Stimulated activated CD8-positive, alpha-beta memory T cell treated with anti-CD3 and anti-CD28 coated beads, Interleukin-12 subunit alpha, Interleukin-12 subunit beta, amount 100 ng/mL, for 24 hours (primary cell): ENCODE data around the gene CDC20B.
A peak's percentile ranks its signal among the peaks of the same experiment; 100 is the strongest.

ENCODE experiments used
- DNase-seq: peaks from one replicate; pipeline ENCODE4 v3.0.0-alpha.2; 2020; ENCODE audit errors: extremely low read depth

Gene CDC20B

GRCh38 chr5:55172937-55173686 is at the start of gene CDC20B:
Gene CDC20B, minus strand, starts transcription at chr5:55173177. Its CDS starts 177 bp downstream, at chr5:55173000.
- DNase-seq = peak; percentile 59

- no peak for DNase-seq
Measured at GRCh38 chr5:55222092-55222984, 49.4 kb upstream of the CDC20B start.

DNA sequence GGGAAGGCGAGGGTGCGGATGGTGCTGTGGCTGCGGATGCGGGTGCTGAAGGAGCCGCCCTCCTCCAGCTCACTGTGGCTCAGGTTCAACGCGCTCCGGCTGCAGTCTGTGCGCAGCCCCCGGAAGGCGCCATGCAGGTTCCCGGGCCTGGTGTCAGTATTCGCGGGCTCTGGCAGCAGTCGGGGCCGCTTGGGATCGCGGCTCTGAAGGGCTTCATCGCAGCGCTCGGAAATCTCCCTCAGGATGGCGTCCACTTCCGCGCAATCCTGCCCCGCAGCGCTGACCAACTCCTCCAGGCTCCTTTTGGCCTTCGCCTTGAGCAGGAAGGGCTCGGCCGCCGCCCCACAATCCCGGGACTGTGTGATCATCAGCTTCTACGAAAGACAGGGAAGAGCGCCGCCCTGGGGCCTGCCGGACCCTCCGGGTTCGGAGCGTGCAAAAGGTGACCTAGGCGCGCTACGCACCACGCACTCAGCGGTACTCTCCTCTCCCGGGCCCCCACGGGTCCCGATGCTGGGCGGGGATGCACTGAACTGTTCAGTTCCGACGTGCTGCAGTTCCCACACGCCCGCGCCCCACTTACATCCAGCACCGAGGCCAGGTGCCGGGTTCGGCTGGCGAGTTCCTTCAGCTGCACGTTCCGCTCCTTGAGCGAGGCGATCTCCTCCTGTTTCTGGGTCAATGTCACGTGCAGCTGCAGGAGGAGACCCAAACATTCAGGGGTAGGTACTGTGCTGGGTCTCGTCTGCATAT is 47.6 kb upstream of the CDC20B start:
- DNase-seq = no peak

DNA sequence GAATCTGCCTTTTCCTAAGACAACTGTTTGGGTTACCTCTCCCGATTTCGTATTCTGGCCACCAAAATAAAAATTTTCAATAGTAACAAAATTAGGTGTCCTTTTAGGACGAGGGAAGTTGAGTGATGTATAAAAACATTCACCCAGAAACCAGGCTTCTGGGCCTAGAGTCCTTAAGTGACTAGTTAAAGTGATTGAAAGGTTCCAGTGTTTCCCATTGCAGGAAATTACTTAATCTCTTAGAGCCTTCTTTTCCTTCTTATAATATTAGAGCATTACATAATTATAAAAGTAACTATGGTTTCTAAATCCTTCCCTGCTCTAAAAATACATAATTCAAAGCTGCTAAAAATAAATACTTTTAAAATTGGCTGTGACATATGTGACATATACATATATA is 46.8 kb upstream of the CDC20B start:
- DNase-seq = no peak

- no peak for DNase-seq
Measured at GRCh38 chr5:55218967-55219366, 46.0 kb upstream of the CDC20B start.

GRCh38 chr5:55211184-55211874 is 38.4 kb upstream of the CDC20B start:
- no peak for DNase-seq

DNA sequence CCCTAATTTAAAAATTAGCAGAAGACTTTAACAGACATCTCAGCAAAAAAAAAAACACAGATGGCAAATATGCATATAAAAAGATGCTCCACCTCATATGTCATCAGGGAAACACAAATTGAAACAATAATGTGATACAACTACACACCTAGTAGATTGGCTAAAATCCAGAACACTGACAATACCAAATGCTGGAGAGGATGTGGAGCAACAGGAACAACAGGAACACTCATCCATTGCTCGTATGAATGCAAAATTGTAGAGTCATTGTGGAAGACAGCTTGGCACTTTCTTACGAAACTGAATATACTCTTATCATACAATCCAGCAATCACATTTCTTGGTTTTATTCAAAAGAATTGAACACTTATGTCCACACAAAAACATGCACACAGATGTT is 32.0 kb upstream of the CDC20B start:
- DNase-seq = no peak

GRCh38 chr5:55191165-55191564 is 18.2 kb upstream of the CDC20B start:
- DNase-seq = no peak

- no peak for DNase-seq
Measured at GRCh38 chr5:55188656-55189540, 15.9 kb upstream of the CDC20B start.

DNA sequence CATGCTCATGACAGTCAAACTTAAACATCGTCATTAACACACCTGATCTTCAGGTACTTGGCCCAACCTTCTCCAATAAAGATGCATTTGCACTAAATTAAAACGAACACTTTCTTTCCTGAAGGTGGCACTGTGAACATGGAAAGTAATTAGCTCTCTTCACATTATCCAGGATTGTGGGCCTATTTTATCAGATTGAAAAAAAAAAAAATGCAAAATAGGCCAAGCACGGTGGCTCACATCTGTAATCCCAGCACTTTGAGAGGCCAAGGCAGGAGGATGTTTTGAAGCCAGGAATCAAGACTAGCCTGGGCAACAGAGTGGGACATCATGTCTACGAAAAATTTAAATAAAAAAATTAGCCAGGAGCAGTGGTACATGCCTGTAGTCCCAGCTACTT is 14.4 kb upstream of the CDC20B start:
- DNase-seq = no peak

DNA sequence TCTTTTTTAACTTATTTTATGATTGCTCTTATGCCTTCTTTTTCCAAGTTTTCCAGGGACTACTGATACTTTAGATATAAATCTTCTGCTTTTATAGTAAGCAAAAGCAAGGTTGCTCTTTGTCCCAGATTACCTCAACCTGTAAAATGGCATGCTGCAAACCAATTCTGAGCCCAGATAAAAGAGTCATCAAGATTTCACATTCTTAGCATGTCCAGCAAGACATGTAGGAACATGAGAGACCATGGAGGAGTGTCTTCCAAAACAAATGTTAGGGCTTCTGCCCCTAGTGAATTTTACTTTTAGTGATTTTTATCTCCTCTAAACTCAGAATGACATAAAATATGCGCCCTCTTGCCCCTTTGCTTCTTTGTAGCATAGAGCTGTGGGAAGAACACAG is 7.0 kb upstream of the CDC20B start:
- DNase-seq = no peak

DNA sequence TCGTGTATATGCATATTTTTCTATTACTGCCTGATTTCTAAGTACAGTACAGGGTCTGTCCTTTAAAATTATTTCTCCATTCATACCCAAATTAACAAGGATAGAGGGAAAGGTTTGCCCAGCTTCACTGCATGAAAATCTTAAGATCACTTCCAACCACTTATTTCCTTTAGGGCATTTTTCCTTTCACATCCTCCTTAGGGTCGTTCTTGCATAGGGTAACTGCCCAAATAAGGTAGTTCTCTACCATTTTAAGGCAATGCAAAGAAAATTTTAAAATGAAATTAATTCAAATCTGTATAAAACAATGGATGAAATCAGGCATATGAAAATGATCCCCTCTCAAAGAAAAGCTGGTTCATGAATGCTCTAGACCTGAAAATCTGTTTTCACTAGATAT is 4.1 kb upstream of the CDC20B start:
- DNase-seq = no peak

DNA sequence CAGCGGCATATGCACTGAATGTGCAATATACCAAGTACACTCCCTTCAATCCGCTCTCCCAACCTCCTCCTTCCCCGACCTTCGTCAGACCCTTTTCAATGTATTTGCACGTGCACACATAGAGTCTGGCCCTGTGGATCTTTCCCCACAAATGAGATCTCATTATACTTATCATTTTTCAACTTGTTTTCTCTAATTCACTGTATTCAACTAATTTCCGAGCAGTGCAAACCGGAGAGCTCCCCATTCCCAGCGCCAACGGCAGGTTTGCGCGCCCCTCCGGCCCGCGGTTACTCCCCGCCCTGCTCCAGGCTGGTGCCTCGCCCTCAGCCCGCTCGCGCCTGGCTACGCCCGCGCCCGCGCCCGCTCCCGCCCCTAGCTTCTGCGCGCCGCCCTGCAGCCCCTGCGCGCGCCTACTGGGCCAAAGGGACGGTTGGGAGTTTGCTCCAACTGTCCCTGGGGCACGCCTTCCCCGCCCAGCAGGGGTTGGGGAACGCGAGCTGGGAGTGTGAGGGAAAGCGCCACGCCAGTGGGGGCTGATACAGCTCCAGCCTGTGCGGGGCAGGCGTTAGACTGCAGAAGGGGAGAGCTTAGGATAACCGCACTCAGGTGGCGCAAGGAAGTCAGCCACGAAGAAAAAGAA is 3.3 kb upstream of the CDC20B start:
- no peak for DNase-seq

DNA sequence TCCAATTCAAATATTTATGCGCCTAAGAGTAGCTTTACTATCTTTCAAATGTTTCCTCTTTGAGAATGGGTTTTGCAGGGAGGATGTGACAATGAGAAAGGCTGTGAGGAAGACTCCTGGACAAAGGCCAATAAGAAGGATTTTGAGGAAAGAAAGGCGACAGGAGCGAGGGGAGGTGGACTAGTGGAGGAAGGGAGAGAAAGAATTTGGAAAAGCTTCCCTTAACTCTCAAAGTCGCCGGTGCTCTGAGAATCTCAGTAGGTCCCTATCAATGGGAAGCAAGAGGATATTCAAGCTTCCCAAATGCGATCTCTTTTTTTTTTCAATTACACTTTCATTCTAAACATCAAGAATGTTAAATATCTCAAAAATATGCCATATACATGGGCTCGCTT is 2.8 kb upstream of the CDC20B start:
- no peak for DNase-seq

DNA sequence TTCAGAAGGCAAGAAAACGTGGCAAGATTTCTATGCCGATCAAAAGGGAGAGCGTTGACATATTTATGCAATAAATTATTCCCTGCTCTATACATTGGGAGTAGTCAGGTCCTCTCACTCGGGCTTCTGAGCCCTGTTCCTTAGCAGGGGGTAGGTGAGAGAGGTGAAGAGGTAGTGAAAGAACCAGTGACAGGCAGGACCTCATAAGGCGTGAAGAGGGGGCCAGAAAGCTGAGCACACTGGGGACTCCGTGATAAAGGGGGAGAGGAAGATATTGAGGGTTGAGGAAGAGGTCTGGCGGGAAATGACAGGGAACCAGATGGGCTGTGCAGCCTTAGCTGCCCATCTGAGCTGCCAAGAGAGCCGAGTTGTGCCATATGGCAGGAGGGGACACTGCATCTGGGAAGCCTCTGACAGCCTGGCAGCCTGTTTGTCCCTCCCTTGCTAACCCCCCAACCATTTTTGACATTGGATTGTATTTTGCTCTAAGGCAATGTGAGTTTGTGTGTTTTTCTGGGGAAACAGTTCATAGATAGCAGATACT is 782 bp upstream of the CDC20B start:
- no peak for DNase-seq

DNA sequence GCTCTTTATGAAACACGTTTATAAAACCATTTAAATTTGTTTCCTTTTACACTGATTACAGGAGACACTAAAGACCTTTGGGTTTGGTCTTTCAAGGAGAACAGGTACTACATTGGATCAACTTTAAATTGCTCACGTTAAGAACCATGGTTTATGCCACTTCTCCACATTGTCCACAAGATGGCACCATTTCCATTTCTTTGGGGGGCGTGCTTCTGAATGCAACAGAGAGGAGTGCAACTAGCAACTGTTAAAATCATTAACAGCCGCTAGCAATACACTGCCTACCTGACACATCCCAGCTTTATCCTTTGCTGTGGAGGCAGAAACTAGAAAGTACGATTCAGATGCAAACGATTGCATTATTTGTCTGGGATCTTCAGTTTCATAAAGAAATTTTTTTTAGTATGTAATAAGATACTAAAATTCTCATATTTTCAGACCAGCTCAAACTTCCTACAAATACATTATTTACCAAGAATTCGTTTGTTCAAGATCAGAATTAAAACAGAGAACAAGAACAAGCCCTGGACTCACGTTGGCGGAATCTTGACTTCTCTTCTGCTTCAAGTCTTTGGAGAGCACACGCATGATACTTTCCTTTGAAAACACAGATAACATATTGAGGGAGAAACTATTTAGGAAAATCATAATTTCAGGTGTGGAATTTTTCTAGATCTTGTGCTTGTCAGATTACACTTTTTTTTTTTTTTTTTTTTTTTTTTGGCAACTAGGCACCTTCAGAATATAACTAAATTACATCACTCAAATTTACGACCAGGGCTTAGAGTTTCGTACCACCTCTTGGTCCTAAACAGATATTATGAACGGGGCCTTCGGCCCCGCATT is 702 bp downstream of the CDC20B start:
- DNase-seq = no peak

GRCh38 chr5:55171471-55171870 is 1.5 kb downstream of the CDC20B start:
- DNase-seq = no peak

DNA sequence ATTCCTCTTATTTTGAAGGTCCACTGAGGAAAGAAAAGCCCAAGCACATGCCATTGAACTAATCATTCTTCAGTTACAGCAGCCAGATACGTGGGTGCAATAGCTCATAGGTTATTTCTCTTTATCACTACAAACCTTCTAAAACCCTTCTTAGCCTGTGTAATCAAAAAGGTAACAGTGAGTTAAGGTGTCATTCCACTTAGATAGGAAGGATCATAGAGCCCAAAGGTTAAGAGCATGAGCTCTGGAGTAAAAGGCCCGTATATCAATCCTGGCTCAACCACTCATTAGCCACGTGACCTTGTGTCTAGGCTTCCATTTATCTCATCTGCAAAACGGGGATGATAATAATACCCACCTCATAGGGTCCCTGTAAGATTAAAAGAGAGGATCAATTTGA is 10.3 kb downstream of the CDC20B start:
- DNase-seq = no peak
